A549 (cell line): Measurements from ENCODE around the gene RPS15.

Source experiments
- E2F6 ChIP-seq: IDR thresholded peaks from 2 replicates; pipeline ENCODE4 v1.6.1; 2012; ENCODE audit warnings: low read depth, borderline replicate concordance
- JUN ChIP-seq, 2 experiments: fragments of >200 bp; sonication (Bioruptor Twin); formaldehyde crosslinking; IDR thresholded peaks; 2 replicates in 1 of 2; 3 replicates in 1 of 2; pipeline ENCODE4 v1.6.1; 2016 to 2017
- JUNB ChIP-seq: fragments of >200 bp; sonication (Bioruptor Twin); formaldehyde crosslinking; IDR thresholded peaks from 2 replicates; pipeline ENCODE4 v1.6.1; 2016
- POLR2A ChIP-seq: IDR thresholded peaks from 2 replicates; pipeline ENCODE4 v1.6.1; 2012; ENCODE audit warnings: mild to moderate bottlenecking, low read length
- TF ChIP-seq, protein P1 (sequence below): fragments of 200-600 bp; sonication (generic); IDR thresholded peaks from 2 replicates; pipeline ENCODE4 v1.6.1; 2016; ENCODE audit warnings: antibody characterized with exemption, mild to moderate bottlenecking, moderate library complexity
- TF ChIP-seq, protein P2 (sequence below): fragments of >200 bp; sonication (Bioruptor Twin); formaldehyde crosslinking; IDR thresholded peaks from 3 replicates; pipeline ENCODE4 v1.5.1; 2016
- TF ChIP-seq, protein P3 (sequence below): fragments of 450-650 bp; IDR thresholded peaks from 2 replicates; pipeline ENCODE4 v1.6.1; 2014; ENCODE audit warnings: antibody characterized with exemption

DNA sequence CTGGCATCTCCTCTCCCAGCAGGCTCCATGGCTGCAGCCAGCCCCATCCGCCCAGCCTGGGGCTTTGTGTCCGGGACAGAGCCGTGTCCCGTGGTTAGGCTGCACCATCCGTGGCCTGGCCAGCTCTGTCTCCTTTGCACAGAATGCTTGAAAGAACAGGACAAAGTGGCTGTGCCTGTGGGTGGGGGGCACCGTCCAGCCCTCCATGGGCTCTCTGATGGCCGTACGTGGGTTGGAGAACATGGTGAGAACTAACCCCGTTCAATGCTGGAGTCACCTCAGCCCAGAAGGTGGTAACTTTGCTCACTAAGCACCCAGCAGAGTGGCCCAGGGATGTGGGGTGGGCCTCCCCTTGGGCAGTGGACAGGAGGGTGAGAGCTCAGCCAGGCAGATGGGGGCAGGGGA lies 2.8 kb downstream of the RPS15 start:
- TF ChIP-seq, protein P1, sequence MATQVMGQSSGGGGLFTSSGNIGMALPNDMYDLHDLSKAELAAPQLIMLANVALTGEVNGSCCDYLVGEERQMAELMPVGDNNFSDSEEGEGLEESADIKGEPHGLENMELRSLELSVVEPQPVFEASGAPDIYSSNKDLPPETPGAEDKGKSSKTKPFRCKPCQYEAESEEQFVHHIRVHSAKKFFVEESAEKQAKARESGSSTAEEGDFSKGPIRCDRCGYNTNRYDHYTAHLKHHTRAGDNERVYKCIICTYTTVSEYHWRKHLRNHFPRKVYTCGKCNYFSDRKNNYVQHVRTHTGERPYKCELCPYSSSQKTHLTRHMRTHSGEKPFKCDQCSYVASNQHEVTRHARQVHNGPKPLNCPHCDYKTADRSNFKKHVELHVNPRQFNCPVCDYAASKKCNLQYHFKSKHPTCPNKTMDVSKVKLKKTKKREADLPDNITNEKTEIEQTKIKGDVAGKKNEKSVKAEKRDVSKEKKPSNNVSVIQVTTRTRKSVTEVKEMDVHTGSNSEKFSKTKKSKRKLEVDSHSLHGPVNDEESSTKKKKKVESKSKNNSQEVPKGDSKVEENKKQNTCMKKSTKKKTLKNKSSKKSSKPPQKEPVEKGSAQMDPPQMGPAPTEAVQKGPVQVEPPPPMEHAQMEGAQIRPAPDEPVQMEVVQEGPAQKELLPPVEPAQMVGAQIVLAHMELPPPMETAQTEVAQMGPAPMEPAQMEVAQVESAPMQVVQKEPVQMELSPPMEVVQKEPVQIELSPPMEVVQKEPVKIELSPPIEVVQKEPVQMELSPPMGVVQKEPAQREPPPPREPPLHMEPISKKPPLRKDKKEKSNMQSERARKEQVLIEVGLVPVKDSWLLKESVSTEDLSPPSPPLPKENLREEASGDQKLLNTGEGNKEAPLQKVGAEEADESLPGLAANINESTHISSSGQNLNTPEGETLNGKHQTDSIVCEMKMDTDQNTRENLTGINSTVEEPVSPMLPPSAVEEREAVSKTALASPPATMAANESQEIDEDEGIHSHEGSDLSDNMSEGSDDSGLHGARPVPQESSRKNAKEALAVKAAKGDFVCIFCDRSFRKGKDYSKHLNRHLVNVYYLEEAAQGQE: no peak
- TF ChIP-seq JUNB: no peak
- TF ChIP-seq, protein P2, sequence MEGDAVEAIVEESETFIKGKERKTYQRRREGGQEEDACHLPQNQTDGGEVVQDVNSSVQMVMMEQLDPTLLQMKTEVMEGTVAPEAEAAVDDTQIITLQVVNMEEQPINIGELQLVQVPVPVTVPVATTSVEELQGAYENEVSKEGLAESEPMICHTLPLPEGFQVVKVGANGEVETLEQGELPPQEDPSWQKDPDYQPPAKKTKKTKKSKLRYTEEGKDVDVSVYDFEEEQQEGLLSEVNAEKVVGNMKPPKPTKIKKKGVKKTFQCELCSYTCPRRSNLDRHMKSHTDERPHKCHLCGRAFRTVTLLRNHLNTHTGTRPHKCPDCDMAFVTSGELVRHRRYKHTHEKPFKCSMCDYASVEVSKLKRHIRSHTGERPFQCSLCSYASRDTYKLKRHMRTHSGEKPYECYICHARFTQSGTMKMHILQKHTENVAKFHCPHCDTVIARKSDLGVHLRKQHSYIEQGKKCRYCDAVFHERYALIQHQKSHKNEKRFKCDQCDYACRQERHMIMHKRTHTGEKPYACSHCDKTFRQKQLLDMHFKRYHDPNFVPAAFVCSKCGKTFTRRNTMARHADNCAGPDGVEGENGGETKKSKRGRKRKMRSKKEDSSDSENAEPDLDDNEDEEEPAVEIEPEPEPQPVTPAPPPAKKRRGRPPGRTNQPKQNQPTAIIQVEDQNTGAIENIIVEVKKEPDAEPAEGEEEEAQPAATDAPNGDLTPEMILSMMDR: no peak
- TF ChIP-seq JUN (IDR thresholded peaks at IDR 0.05): no peak
- TF ChIP-seq POLR2A: no peak
- no peak for TF ChIP-seq E2F6
- TF ChIP-seq, protein P3, sequence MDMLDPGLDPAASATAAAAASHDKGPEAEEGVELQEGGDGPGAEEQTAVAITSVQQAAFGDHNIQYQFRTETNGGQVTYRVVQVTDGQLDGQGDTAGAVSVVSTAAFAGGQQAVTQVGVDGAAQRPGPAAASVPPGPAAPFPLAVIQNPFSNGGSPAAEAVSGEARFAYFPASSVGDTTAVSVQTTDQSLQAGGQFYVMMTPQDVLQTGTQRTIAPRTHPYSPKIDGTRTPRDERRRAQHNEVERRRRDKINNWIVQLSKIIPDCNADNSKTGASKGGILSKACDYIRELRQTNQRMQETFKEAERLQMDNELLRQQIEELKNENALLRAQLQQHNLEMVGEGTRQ: no peak
